Left lung (tissue), 10 donors: ENCODE data around the gene MBTPS1. TPM values are rescaled to one million over a fixed set of nuclear protein-coding genes. Genes with fewer than 3 reads are reported as not detected.
A peak's percentile ranks its signal among the peaks of the same experiment; 100 is the strongest.

Experiments
- ATAC-seq: fragments of 200-7000 bp; cut with Tn5 transposase; one replicate; pipeline ENCODE4 v1.9.1; 2020; ENCODE audit warnings: moderate library complexity
- DNase-seq, 4 donors: peaks; one replicate each; pipeline ENCODE4 v3.0.0-alpha.2; 2013 to 2020
- H3K27ac ChIP-seq, 2 donors: fragments of 200-600 bp; sonication (generic) in 1 of 2; one replicate each; pipeline versions ENCODE4 v1.5.0 to v1.8.0; 2020 to 2021
- H3K27me3 ChIP-seq, 2 donors: fragments of 200-600 bp; sonication (generic) in 1 of 2; one replicate each; pipeline versions ENCODE4 v1.5.0 to v1.8.0; 2020 to 2021
- H3K36me3 ChIP-seq, 2 donors: fragments of 200-600 bp; sonication (generic) in 1 of 2; one replicate each; pipeline versions ENCODE4 v1.5.0 to v1.8.0; 2020 to 2021
- H3K4me1 ChIP-seq, 2 donors: fragments of 200-600 bp; one replicate each; pipeline ENCODE4 v1.8.0; 2021
- H3K4me3 ChIP-seq, 2 donors: fragments of 200-600 bp; sonication (generic) in 1 of 2; one replicate each; pipeline versions ENCODE4 v1.5.0 to v1.8.0; 2020 to 2021; ENCODE audit warnings: mild to moderate bottlenecking in 1 of 2
- H3K9me3 ChIP-seq, 2 donors: fragments of 200-600 bp; sonication (generic) in 1 of 2; one replicate each; pipeline versions ENCODE4 v1.5.0 to v1.8.0; 2020 to 2021
- intact Hi-C, 2 donors: fragments of 100-400 bp; cut with DNase I; formaldehyde crosslinking; loops; one replicate each; pipeline versions ENCODE4 v1.11.2 to v1.14.2; 2022
- polyA plus RNA-seq, 6 donors: library from polyadenylated mRNA; unstranded; fragments of 120-200 nt; gene quantifications; one replicate each; pipeline ENCODE4 v1.2.1, GENCODE V29; 2013; ENCODE audit not compliant: insufficient read length in 6 of 6
- total RNA-seq, 2 donors: library from RNA; stranded (reverse); fragmentation: NEBNext Ultra II Directional; extraction: Animal tissue kit (Norgen Biotek cat#: 25700); gene quantifications; one replicate each; pipeline ENCODE4 v1.2.1, GENCODE V29; 2021
- TF ChIP-seq, protein P1 (sequence below), 2 donors: fragments of 200-600 bp; sonication (generic) in 1 of 2; IDR thresholded peaks; one replicate each; pipeline versions ENCODE4 v1.5.0 to v1.8.0; 2021; ENCODE audit warnings: antibody characterized with exemption in 2 of 2
- donor health status: DM: no; HTN: yes; CAD: no.
- donor health status: DM: no; HTN: no; CAD: no.

Gene MBTPS1
- total and polyA plus RNA-seq, 8 donors = 86.4 to 121 (median 116) TPM

GRCh38 chr16:84036131-84036530, 80.6 kb downstream of the MBTPS1 start:
- DNase-seq (no peak), ATAC-seq (no peak)
- TF ChIP-seq, protein P1, sequence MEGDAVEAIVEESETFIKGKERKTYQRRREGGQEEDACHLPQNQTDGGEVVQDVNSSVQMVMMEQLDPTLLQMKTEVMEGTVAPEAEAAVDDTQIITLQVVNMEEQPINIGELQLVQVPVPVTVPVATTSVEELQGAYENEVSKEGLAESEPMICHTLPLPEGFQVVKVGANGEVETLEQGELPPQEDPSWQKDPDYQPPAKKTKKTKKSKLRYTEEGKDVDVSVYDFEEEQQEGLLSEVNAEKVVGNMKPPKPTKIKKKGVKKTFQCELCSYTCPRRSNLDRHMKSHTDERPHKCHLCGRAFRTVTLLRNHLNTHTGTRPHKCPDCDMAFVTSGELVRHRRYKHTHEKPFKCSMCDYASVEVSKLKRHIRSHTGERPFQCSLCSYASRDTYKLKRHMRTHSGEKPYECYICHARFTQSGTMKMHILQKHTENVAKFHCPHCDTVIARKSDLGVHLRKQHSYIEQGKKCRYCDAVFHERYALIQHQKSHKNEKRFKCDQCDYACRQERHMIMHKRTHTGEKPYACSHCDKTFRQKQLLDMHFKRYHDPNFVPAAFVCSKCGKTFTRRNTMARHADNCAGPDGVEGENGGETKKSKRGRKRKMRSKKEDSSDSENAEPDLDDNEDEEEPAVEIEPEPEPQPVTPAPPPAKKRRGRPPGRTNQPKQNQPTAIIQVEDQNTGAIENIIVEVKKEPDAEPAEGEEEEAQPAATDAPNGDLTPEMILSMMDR (IDR thresholded peaks at IDR 0.05) = no peak
- H3K4me1 ChIP-seq = no peaks in the 10 kb centered on the region
- H3K9me3 ChIP-seq = peaks cover 0 to 11% of the 10 kb centered on the region in 2 donors
- peaks cover 0 to 63% of the 10 kb centered on the region in 2 donors for H3K27me3 ChIP-seq
- no peak overlapping the region for H3K4me3 ChIP-seq
- H3K36me3 ChIP-seq = no peaks in the 10 kb centered on the region
- H3K27ac ChIP-seq = no peak overlapping the region
- intact Hi-C loops = no loop called here

- no peak overlapping the region for H3K27ac ChIP-seq
- DNase-seq (peak in 1 of 4 donors; percentile 38), ATAC-seq (no peak)
- TF ChIP-seq, protein P1 (IDR thresholded peaks at IDR 0.05) = no peak
- no peaks in the 10 kb centered on the region for H3K4me1 ChIP-seq
- H3K36me3 ChIP-seq = no peaks in the 10 kb centered on the region
- no peak overlapping the region for H3K4me3 ChIP-seq
- intact Hi-C loops = no loop called here
- peaks cover 0 to 53% of the 10 kb centered on the region in 2 donors for H3K27me3 ChIP-seq
- peaks cover 0 to 11% of the 10 kb centered on the region in 2 donors for H3K9me3 ChIP-seq
These were observed 82.2 kb downstream of the MBTPS1 start for GRCh38 chr16:84034516-84034915.

- no peak overlapping the region for H3K27ac ChIP-seq
- peaks cover 0 to 48% of the 10 kb centered on the region in 2 donors for H3K27me3 ChIP-seq
- TF ChIP-seq, protein P1 (IDR thresholded peaks at IDR 0.05) = no peak
- no peak overlapping the region for H3K4me3 ChIP-seq
- DNase-seq (peak in 1 of 4 donors; percentile 57), ATAC-seq (no peak)
- H3K4me1 ChIP-seq = no peaks in the 10 kb centered on the region
- no peaks in the 10 kb centered on the region for H3K36me3 ChIP-seq
- intact Hi-C loops = no loop called here
- peaks cover 0 to 11% of the 10 kb centered on the region in 2 donors for H3K9me3 ChIP-seq
These were observed 83.2 kb downstream of the MBTPS1 start for GRCh38 chr16:84033251-84034195.

DNA sequence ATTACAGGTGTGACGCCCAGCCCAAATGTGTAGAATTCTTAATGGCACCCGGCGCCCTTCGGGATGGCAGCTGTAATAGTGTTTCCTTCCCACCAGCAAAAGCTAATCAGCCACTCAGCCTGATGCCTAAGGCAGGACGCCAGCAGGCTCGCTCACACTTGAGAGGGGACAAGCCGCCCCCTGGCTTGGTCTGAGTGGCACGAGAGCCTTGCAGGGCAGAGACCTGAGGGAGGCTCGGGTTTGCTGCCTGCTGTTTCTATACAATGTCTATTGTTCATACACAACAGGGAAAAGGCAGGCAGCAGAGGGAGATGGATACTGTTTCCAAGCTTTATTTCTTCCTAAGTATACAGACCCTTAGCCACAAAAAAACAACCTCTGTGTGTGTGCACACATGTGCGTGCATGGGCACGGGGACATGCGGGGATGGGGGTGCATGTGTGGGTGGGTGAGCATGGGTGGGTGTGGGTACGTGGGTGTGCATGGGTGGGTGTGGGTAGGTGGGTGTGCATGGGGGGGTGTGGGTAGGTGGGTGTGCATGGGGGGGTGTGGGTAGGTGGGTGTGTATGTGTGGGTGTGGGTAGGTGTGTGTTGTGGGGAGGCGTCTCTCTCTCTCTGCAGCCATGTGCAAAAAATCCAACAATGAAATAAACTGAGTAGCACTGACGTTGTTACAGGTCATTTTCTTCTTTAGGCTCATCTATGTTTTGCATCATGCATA, 84.1 kb downstream of the MBTPS1 start:
- H3K27me3 ChIP-seq = peaks cover 0 to 55% of the 10 kb centered on the region in 2 donors
- peaks cover 0 to 11% of the 10 kb centered on the region in 2 donors for H3K9me3 ChIP-seq
- H3K4me3 ChIP-seq = no peak overlapping the region
- intact Hi-C loops = no loop called here
- ATAC-seq (no peak), DNase-seq (peak in 2 of 4 donors; percentile 16 to 60)
- TF ChIP-seq, protein P1 (IDR thresholded peaks at IDR 0.05) = no peak
- no peaks in the 10 kb centered on the region for H3K4me1 ChIP-seq
- H3K36me3 ChIP-seq = no peaks in the 10 kb centered on the region
- no peak overlapping the region for H3K27ac ChIP-seq

GRCh38 chr16:84031556-84031955, 85.2 kb downstream of the MBTPS1 start:
- TF ChIP-seq, protein P1 (IDR thresholded peaks at IDR 0.05) = no peak
- H3K4me1 ChIP-seq = no peaks in the 10 kb centered on the region
- ATAC-seq = no peak
- intact Hi-C loops = no loop called here
- H3K36me3 ChIP-seq = no peaks in the 10 kb centered on the region
- peaks cover 0 to 11% of the 10 kb centered on the region in 2 donors for H3K9me3 ChIP-seq
- no peak overlapping the region for H3K27ac ChIP-seq
- peak in 1 of 4 donors; percentile 40 for DNase-seq
- peaks cover 0 to 65% of the 10 kb centered on the region in 2 donors for H3K27me3 ChIP-seq
- no peak overlapping the region for H3K4me3 ChIP-seq
